Effector memory CD4-positive, alpha-beta T cell (primary cell): ENCODE results near the gene NRSN1.

Source experiments
- DNase-seq, 3 donors: peaks; one replicate each; pipeline ENCODE4 v3.0.0-alpha.2; 2020
- H3K27ac ChIP-seq: 2 replicates; pipeline ENCODE4 v1.7.0; 2013; ENCODE audit warnings: mild to moderate bottlenecking, low read length, moderate library complexity; ENCODE audit not compliant: insufficient read depth, poor library complexity, severe bottlenecking
- H3K27me3 ChIP-seq: replicated peaks from 2 replicates; pipeline ENCODE4 v1.7.0; 2013; ENCODE audit warnings: mild to moderate bottlenecking, low read length; ENCODE audit not compliant: insufficient read depth, control insufficient read depth, poor library complexity, severe bottlenecking
- H3K36me3 ChIP-seq: 2 replicates; pipeline ENCODE4 v1.7.0; 2013; ENCODE audit warnings: mild to moderate bottlenecking, low read length, moderate library complexity; ENCODE audit not compliant: control insufficient read depth, insufficient read depth
- H3K4me1 ChIP-seq: 2 replicates; pipeline ENCODE4 v1.7.0; 2013; ENCODE audit warnings: low read length, mild to moderate bottlenecking; ENCODE audit not compliant: control insufficient read depth, insufficient read depth, poor library complexity, severe bottlenecking
- H3K4me3 ChIP-seq: 2 replicates; pipeline ENCODE4 v1.7.0; 2013; ENCODE audit warnings: low read length, low read depth, mild to moderate bottlenecking; ENCODE audit not compliant: insufficient read depth, poor library complexity, severe bottlenecking
- H3K9me3 ChIP-seq: 2 replicates; pipeline ENCODE4 v1.7.0; 2013; ENCODE audit warnings: mild to moderate bottlenecking, low read length, moderate library complexity; ENCODE audit not compliant: control insufficient read depth

The NRSN1 gene

GRCh38 chr6:24149836-24150235 lies 23.8 kb downstream of the NRSN1 start:
- H3K9me3 ChIP-seq = no peaks in the 10 kb centered on the region

DNA sequence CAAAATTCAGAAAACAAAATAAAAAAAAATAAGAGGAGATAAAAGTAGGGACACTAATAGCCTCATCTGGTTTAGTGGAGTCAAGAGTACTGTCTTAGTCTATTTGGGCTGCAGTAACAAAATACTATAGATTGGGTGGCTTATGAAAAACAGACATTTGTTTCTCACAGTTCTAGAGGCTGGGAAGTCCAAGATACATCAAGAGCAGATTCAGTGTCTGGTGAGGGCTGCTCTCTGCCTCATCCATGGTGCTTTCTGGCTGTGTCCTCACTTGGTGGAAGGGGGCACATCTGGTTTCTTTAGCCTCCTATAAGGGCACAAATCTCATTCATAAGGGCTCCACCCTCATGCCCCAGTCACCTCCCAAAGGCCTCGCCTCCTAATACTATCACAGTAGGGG lies 26.0 kb downstream of the NRSN1 start:
- Histone ChIP-seq H3K27ac (no peak overlapping the region), H3K4me1 (no peaks in the 10 kb centered on the region), H3K27me3 (no peaks in the 10 kb centered on the region), H3K4me3 (no peak overlapping the region), H3K36me3 (no peaks in the 10 kb centered on the region), H3K9me3 (no peaks in the 10 kb centered on the region)
- DNase-seq = no peak

More at GRCh38 chr6:24149836-24150235, 23.8 kb downstream of the NRSN1 start:
- DNase-seq = no peak
- no peak overlapping the region for H3K4me3 ChIP-seq
- H3K27ac ChIP-seq = no peak overlapping the region
- no peaks in the 10 kb centered on the region for H3K36me3 ChIP-seq
- no peaks in the 10 kb centered on the region for H3K27me3 ChIP-seq
- no peaks in the 10 kb centered on the region for H3K4me1 ChIP-seq

DNA sequence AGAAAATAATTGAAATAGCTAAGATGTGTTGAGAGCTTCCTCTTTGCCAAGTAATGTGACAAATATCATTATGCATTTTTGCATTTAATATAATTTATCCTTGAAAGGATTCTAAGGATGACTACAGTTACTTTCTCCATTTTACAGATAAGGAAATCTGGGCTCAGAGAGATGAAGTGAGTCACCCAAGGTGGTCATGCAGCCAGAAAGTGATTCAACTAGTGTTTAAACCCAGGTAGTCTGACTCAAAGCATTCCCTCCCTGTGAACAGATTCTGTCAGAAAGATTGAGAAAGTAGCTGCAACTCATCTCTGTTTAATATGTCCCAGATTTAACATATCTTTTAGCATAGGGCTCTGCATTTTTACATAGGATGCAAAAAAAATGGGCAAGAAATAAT lies 28.1 kb downstream of the NRSN1 start:
- no peak for DNase-seq
- Histone ChIP-seq H3K4me3 (no peak overlapping the region), H3K4me1 (no peaks in the 10 kb centered on the region), H3K9me3 (no peaks in the 10 kb centered on the region), H3K27ac (no peak overlapping the region), H3K36me3 (no peaks in the 10 kb centered on the region), H3K27me3 (no peaks in the 10 kb centered on the region)

- Histone ChIP-seq H3K27ac (no peak overlapping the region), H3K9me3 (no peaks in the 10 kb centered on the region), H3K27me3 (no peaks in the 10 kb centered on the region), H3K36me3 (no peaks in the 10 kb centered on the region), H3K4me1 (no peaks in the 10 kb centered on the region), H3K4me3 (no peak overlapping the region)
- DNase-seq = no peak
These were observed 31.9 kb downstream of the NRSN1 start for GRCh38 chr6:24157886-24158285.

DNA sequence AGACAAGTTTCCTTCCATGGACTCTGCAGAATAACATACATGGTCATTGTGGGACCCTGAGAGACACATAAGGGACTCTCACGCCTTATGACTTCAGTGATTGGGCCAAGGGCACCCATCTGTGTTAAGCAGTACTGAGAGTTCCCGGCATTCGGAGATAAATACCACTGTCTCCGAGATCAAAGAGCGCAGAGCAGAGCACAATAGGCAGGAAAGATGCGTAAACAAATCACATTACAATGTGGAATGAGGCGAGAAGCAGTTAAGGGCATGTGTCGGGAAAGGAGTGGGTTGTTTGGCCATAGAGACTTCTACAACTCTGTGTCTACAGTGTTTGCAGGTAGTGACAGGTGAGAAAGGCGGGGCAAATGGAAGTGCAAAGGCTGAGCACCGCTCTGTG lies 57.6 kb downstream of the NRSN1 start:
- no peak overlapping the region for H3K27ac ChIP-seq
- H3K4me3 ChIP-seq = no peak overlapping the region
- H3K36me3 ChIP-seq = no peaks in the 10 kb centered on the region
- no peaks in the 10 kb centered on the region for H3K9me3 ChIP-seq
- no peaks in the 10 kb centered on the region for H3K27me3 ChIP-seq
- H3K4me1 ChIP-seq = no peaks in the 10 kb centered on the region
- no peak for DNase-seq

DNA sequence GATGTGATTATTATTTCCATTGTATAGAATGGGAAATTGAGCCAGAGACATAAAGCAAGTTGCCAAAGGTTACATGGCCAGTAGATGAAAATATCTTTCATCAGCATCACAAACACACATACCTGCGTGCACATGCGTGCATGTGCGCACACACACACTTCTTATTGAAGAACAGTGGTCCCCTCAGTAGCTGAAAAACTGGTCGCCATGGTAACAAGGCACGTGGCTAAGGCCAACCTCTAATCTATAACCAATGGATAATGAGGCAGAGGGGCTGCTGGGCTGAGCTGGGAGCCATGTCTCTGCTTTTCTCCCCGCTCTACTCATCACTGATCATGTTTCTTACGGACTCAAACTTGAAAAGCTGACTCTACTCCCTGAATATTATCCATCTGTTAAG lies 60.3 kb downstream of the NRSN1 start:
- Histone ChIP-seq H3K4me3 (no peak overlapping the region), H3K27me3 (no peaks in the 10 kb centered on the region), H3K9me3 (no peaks in the 10 kb centered on the region), H3K27ac (no peak overlapping the region), H3K36me3 (no peaks in the 10 kb centered on the region), H3K4me1 (no peaks in the 10 kb centered on the region)
- no peak for DNase-seq

- no peak overlapping the region for H3K4me3 ChIP-seq
- no peaks in the 10 kb centered on the region for H3K36me3 ChIP-seq
- no peaks in the 10 kb centered on the region for H3K27me3 ChIP-seq
- no peaks in the 10 kb centered on the region for H3K4me1 ChIP-seq
- no peak for DNase-seq
- no peak overlapping the region for H3K27ac ChIP-seq
- H3K9me3 ChIP-seq = no peaks in the 10 kb centered on the region
These were observed 62.1 kb downstream of the NRSN1 start for GRCh38 chr6:24187965-24188577.

DNA sequence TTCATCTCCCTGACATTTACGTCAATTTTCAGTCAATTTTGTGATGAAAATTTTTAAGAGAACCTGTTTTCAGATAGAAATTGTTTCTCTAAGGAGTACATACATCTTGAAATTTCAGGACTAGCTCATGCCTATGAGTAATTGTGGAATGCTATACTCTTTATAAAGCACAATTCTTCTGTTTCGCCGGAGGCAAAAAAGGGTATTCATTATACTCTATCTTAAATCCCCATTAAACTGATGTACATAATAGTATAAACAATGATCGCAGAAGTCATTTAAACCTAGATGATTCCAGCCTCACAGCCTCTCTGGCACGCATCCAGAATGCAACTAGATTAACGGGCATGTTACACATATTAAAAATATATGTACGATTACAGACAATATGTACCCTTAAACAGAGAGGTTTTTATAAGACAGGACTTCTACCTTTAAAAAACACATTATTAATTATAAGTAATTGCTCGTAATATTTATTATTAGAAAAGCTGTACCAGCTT lies 62.6 kb downstream of the NRSN1 start:
- DNase-seq = no peak
- H3K36me3 ChIP-seq = no peaks in the 10 kb centered on the region
- no peak overlapping the region for H3K27ac ChIP-seq
- H3K4me3 ChIP-seq = no peak overlapping the region
- no peaks in the 10 kb centered on the region for H3K9me3 ChIP-seq
- no peaks in the 10 kb centered on the region for H3K27me3 ChIP-seq
- H3K4me1 ChIP-seq = no peaks in the 10 kb centered on the region

DNA sequence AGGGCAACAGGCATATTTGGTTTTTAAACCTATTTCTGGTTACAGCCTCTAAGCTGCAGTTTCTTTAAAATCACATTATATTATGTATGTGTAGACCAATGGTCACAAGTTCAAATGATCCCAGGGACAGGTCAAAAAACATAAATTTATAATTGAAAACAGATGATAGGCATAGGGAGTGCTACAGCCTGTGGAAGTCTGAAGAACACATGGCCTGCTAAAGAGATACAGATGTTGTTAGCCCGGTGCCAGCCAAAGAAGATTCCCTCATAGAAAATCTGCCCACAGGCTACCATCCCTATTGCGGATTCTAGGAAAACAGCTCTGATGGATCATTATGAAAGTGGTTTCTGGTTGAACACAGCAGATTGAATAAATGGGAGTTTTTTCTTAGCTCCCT lies 65.3 kb downstream of the NRSN1 start:
- no peak overlapping the region for H3K27ac ChIP-seq
- H3K9me3 ChIP-seq = no peaks in the 10 kb centered on the region
- H3K4me3 ChIP-seq = no peak overlapping the region
- no peaks in the 10 kb centered on the region for H3K27me3 ChIP-seq
- no peak for DNase-seq
- no peaks in the 10 kb centered on the region for H3K4me1 ChIP-seq
- no peaks in the 10 kb centered on the region for H3K36me3 ChIP-seq

GRCh38 chr6:24193364-24193763 lies 67.3 kb downstream of the NRSN1 start:
- Histone ChIP-seq H3K27ac (no peak overlapping the region), H3K27me3 (no peaks in the 10 kb centered on the region), H3K9me3 (no peaks in the 10 kb centered on the region), H3K4me3 (no peak overlapping the region), H3K36me3 (no peaks in the 10 kb centered on the region), H3K4me1 (no peaks in the 10 kb centered on the region)
- DNase-seq = no peak
